GM23338 (cell line): Measurements from ENCODE around the gene TMEM145. TPM values are rescaled to one million over a fixed set of nuclear protein-coding genes. Genes with fewer than 3 reads are reported as not detected.

Experiments
- ATAC-seq: fragments of 200-7000 bp; cut with Tn5 transposase; 3 replicates; pipeline ENCODE4 v1.9.1; 2020
- DNase-seq: peaks from one replicate; pipeline ENCODE4 v3.0.0-alpha.2; 2015; ENCODE audit warnings: low spot score
- H2AFZ ChIP-seq: fragments of 200-600 bp; sonication (generic); 2 replicates; pipeline ENCODE4 v1.8.0; 2016; ENCODE audit warnings: antibody characterized with exemption, mild to moderate bottlenecking, moderate library complexity
- H3F3A ChIP-seq: fragments of 200-600 bp; sonication (generic); replicated peaks from 2 replicates; pipeline ENCODE4 v1.8.0; 2017; ENCODE audit warnings: antibody characterized with exemption, mixed run types, low read depth
- H3K27ac ChIP-seq: fragments of 200-600 bp; sonication (generic); 2 replicates; pipeline ENCODE4 v1.6.1; 2016; ENCODE audit warnings: low read depth
- H3K27me3 ChIP-seq: fragments of 200-600 bp; sonication (generic); 2 replicates; pipeline ENCODE4 v1.8.0; 2016; ENCODE audit warnings: mild to moderate bottlenecking, mixed run types, moderate library complexity; ENCODE audit not compliant: insufficient read depth
- H3K36me3 ChIP-seq: fragments of 200-600 bp; sonication (generic); 2 replicates; pipeline ENCODE4 v1.8.0; 2016; ENCODE audit warnings: mild to moderate bottlenecking; ENCODE audit not compliant: insufficient read depth
- H3K4me1 ChIP-seq: fragments of 200-600 bp; sonication (generic); 2 replicates; pipeline ENCODE4 v1.8.0; 2016; ENCODE audit warnings: mild to moderate bottlenecking, moderate library complexity; ENCODE audit not compliant: insufficient read depth
- H3K4me2 ChIP-seq: fragments of 200-600 bp; sonication (generic); 2 replicates; pipeline ENCODE4 v1.7.1; 2017; ENCODE audit warnings: mixed run types
- H3K4me3 ChIP-seq: fragments of 200-600 bp; sonication (generic); 2 replicates; pipeline ENCODE4 v1.6.1; 2016; ENCODE audit warnings: mixed run types
- H3K79me2 ChIP-seq: fragments of 200-600 bp; sonication (generic); replicated peaks from 2 replicates; pipeline ENCODE4 v1.8.0; 2017; ENCODE audit warnings: mild to moderate bottlenecking; ENCODE audit not compliant: insufficient read depth
- H3K9me2 ChIP-seq: fragments of 200-600 bp; sonication (generic); 2 replicates; pipeline ENCODE4 v1.8.0; 2017; ENCODE audit not compliant: insufficient read depth
- H4K20me1 ChIP-seq: fragments of 200-600 bp; sonication (generic); replicated peaks from 2 replicates; pipeline ENCODE4 v1.8.0; 2017; ENCODE audit warnings: mild to moderate bottlenecking; ENCODE audit not compliant: insufficient read depth
- H3K27ac Mint-ChIP-seq: 2 replicates; pipeline ENCODE4 v1.8.0; 2020; ENCODE audit warnings: inconsistent platforms, mild to moderate bottlenecking, moderate library complexity, mixed read lengths
- H3K27me3 Mint-ChIP-seq: 3 replicates; pipeline ENCODE4 v1.8.0; 2022; ENCODE audit warnings: low read depth, mild to moderate bottlenecking, moderate library complexity, mixed read lengths, inconsistent platforms; ENCODE audit not compliant: insufficient read depth, poor library complexity
- H3K36me3 Mint-ChIP-seq: 3 replicates; pipeline ENCODE4 v1.8.0; 2021; ENCODE audit warnings: low read depth, mild to moderate bottlenecking, inconsistent platforms, moderate library complexity, mixed read lengths
- H3K4me1 Mint-ChIP-seq: 3 replicates; pipeline ENCODE4 v1.8.0; 2020; ENCODE audit warnings: mild to moderate bottlenecking, inconsistent platforms, mixed read lengths
- H3K4me3 Mint-ChIP-seq: 3 replicates; pipeline ENCODE4 v1.8.0; 2021; ENCODE audit warnings: moderate library complexity, mild to moderate bottlenecking, inconsistent platforms, mixed read lengths
- H3K9me3 Mint-ChIP-seq: 3 replicates; pipeline ENCODE4 v1.8.0; 2020; ENCODE audit warnings: moderate library complexity, mild to moderate bottlenecking, inconsistent platforms, mixed read lengths
- CREB1 ChIP-seq: fragments of 250-450 bp; sonication (Bioruptor Pico); IDR thresholded peaks from 2 replicates; pipeline ENCODE4 v1.5.0; 2020; ENCODE audit warnings: low read depth, mild to moderate bottlenecking, moderate library complexity
- ETS1 ChIP-seq: IDR thresholded peaks from 2 replicates; pipeline ENCODE4 v1.6.1; 2016; ENCODE audit warnings: antibody characterized with exemption
- EZH2 ChIP-seq: fragments of 200-600 bp; sonication (generic); IDR thresholded peaks from one replicate; pipeline ENCODE4 v1.8.0; 2017; ENCODE audit warnings: antibody characterized with exemption, mild to moderate bottlenecking, low read depth; ENCODE audit not compliant: unreplicated experiment
- EZH2phosphoT487 ChIP-seq: fragments of 200-600 bp; sonication (generic); IDR thresholded peaks from one replicate; pipeline ENCODE4 v1.8.1; 2018; ENCODE audit warnings: antibody characterized with exemption; ENCODE audit not compliant: unreplicated experiment
- JUNB ChIP-seq: IDR thresholded peaks from one replicate; pipeline ENCODE4 v1.6.1; 2016; ENCODE audit warnings: antibody characterized with exemption; ENCODE audit not compliant: unreplicated experiment
- NANOG ChIP-seq: IDR thresholded peaks from 2 replicates; pipeline ENCODE4 v1.6.1; 2016; ENCODE audit warnings: antibody characterized with exemption, borderline replicate concordance
- POLR2AphosphoS5 ChIP-seq: IDR thresholded peaks from 2 replicates; pipeline ENCODE4 v1.6.1; 2016; ENCODE audit warnings: antibody characterized with exemption, low read depth
- ZNF114 ChIP-seq: fragments of 250-450 bp; sonication (Bioruptor Pico); IDR thresholded peaks from 2 replicates; pipeline ENCODE4 v1.5.0; 2020; ENCODE audit warnings: mild to moderate bottlenecking, moderate library complexity
- ZNF331 ChIP-seq: fragments of 250-450 bp; sonication (Bioruptor Pico); IDR thresholded peaks from 2 replicates; pipeline ENCODE4 v1.5.0; 2020; ENCODE audit warnings: low read depth, mild to moderate bottlenecking, moderate library complexity
- polyA plus RNA-seq: library from polyadenylated mRNA; unstranded; fragments of >200 nt; fragmentation: Nextera tagmentation; extraction: Ambion mirVana; gene quantifications from 2 replicates; pipeline ENCODE4 v1.2.1, GENCODE V29; 2016
- total RNA-seq: library from RNA; depleted of rRNA; stranded (reverse); fragments of >200 nt; shearing (Covaris generic); gene quantifications from 2 replicates; pipeline ENCODE4 v1.2.3, GENCODE V29; 2014
- TF ChIP-seq, protein P1 (sequence below), 2 experiments: fragments of 200-600 bp in 1 of 2; sonication (generic) in 1 of 2; conservative IDR thresholded peaks; 2 replicates each; pipeline versions ENCODE4 v1.5.1 to v1.6.1; 2016 to 2017; ENCODE audit warnings: antibody characterized with exemption in 2 of 2, low read depth in 2 of 2, mild to moderate bottlenecking in 2 of 2, moderate library complexity in 1 of 2
- TF ChIP-seq, protein P2 (sequence below): IDR thresholded peaks from one replicate; pipeline ENCODE4 v1.6.1; 2018; ENCODE audit warnings: antibody characterized with exemption; ENCODE audit not compliant: unreplicated experiment

The TMEM145 gene
- total and polyA plus RNA-seq, 2 experiments from 2014 or later = 1.9 to 5.4 TPM

- no peak for TF ChIP-seq ZNF114 (CRISPR knock-in tag)
- no peak for TF ChIP-seq JUNB
- no peak for TF ChIP-seq ZNF331 (CRISPR knock-in tag)
- TF ChIP-seq EZH2 = no peak
- TF ChIP-seq, protein P1, sequence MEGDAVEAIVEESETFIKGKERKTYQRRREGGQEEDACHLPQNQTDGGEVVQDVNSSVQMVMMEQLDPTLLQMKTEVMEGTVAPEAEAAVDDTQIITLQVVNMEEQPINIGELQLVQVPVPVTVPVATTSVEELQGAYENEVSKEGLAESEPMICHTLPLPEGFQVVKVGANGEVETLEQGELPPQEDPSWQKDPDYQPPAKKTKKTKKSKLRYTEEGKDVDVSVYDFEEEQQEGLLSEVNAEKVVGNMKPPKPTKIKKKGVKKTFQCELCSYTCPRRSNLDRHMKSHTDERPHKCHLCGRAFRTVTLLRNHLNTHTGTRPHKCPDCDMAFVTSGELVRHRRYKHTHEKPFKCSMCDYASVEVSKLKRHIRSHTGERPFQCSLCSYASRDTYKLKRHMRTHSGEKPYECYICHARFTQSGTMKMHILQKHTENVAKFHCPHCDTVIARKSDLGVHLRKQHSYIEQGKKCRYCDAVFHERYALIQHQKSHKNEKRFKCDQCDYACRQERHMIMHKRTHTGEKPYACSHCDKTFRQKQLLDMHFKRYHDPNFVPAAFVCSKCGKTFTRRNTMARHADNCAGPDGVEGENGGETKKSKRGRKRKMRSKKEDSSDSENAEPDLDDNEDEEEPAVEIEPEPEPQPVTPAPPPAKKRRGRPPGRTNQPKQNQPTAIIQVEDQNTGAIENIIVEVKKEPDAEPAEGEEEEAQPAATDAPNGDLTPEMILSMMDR (conservative IDR thresholded peaks at IDR 0.05; ENCODE audit: low read depth in 2 of 2) = no peak
- no peak for TF ChIP-seq CREB1 (CRISPR knock-in tag)
- TF ChIP-seq POLR2AphosphoS5 = no peak
- no peak for TF ChIP-seq ETS1
- TF ChIP-seq EZH2phosphoT487 = no peak
- no peak for TF ChIP-seq NANOG
Observed at GRCh38 chr19:42293948-42294347, 19.2 kb upstream of the TMEM145 start (continued).

GRCh38 chr19:42294471-42295137 lies 18.5 kb upstream of the TMEM145 start:
- Histone ChIP-seq H2AFZ (no peak overlapping the region), H3K9me2 (no peaks in the 10 kb centered on the region), H3K36me3 (no peaks in the 10 kb centered on the region; the same call in 1 of the 2 replicates), H3K79me2 (no peaks in the 10 kb centered on the region), H3K4me2 (no peak overlapping the region), H3K4me1 (peaks cover 6% of the 10 kb centered on the region; the same call in 1 of the 2 replicates), H4K20me1 (peaks cover 17% of the 10 kb centered on the region; the same call in 1 of the 2 replicates), H3K27ac (no peak overlapping the region), H3K4me3 (no peak overlapping the region), H3F3A (peaks cover 21% of the 10 kb centered on the region), H3K27me3 (no peaks in the 10 kb centered on the region)
- DNase-seq (no peak), ATAC-seq (no peak)
- peaks cover 37% of the 10 kb centered on the region for H3K36me3 Mint-ChIP-seq
- H3K9me3 Mint-ChIP-seq = no peaks in the 10 kb centered on the region
- peaks cover 23% of the 10 kb centered on the region for H3K4me1 Mint-ChIP-seq
- no peak overlapping the region for H3K4me3 Mint-ChIP-seq
- H3K27me3 Mint-ChIP-seq = peaks cover 12% of the 10 kb centered on the region
- H3K27ac Mint-ChIP-seq = no peak overlapping the region
- TF ChIP-seq, protein P2, sequence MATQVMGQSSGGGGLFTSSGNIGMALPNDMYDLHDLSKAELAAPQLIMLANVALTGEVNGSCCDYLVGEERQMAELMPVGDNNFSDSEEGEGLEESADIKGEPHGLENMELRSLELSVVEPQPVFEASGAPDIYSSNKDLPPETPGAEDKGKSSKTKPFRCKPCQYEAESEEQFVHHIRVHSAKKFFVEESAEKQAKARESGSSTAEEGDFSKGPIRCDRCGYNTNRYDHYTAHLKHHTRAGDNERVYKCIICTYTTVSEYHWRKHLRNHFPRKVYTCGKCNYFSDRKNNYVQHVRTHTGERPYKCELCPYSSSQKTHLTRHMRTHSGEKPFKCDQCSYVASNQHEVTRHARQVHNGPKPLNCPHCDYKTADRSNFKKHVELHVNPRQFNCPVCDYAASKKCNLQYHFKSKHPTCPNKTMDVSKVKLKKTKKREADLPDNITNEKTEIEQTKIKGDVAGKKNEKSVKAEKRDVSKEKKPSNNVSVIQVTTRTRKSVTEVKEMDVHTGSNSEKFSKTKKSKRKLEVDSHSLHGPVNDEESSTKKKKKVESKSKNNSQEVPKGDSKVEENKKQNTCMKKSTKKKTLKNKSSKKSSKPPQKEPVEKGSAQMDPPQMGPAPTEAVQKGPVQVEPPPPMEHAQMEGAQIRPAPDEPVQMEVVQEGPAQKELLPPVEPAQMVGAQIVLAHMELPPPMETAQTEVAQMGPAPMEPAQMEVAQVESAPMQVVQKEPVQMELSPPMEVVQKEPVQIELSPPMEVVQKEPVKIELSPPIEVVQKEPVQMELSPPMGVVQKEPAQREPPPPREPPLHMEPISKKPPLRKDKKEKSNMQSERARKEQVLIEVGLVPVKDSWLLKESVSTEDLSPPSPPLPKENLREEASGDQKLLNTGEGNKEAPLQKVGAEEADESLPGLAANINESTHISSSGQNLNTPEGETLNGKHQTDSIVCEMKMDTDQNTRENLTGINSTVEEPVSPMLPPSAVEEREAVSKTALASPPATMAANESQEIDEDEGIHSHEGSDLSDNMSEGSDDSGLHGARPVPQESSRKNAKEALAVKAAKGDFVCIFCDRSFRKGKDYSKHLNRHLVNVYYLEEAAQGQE = no peak
- TF ChIP-seq ETS1 = no peak
- no peak for TF ChIP-seq EZH2
